Effector memory CD4-positive, alpha-beta T cell (primary cell): Measurements from ENCODE around the gene SLC44A1.

Source experiments
- DNase-seq, 3 donors: peaks; one replicate each; pipeline ENCODE4 v3.0.0-alpha.2; 2020
- H3K27ac ChIP-seq: 2 replicates; pipeline ENCODE4 v1.7.0; 2013; ENCODE audit warnings: mild to moderate bottlenecking, low read length, moderate library complexity; ENCODE audit not compliant: insufficient read depth, poor library complexity, severe bottlenecking
- H3K27me3 ChIP-seq: replicated peaks from 2 replicates; pipeline ENCODE4 v1.7.0; 2013; ENCODE audit warnings: mild to moderate bottlenecking, low read length; ENCODE audit not compliant: insufficient read depth, control insufficient read depth, poor library complexity, severe bottlenecking
- H3K36me3 ChIP-seq: 2 replicates; pipeline ENCODE4 v1.7.0; 2013; ENCODE audit warnings: mild to moderate bottlenecking, low read length, moderate library complexity; ENCODE audit not compliant: control insufficient read depth, insufficient read depth
- H3K4me1 ChIP-seq: 2 replicates; pipeline ENCODE4 v1.7.0; 2013; ENCODE audit warnings: low read length, mild to moderate bottlenecking; ENCODE audit not compliant: control insufficient read depth, insufficient read depth, poor library complexity, severe bottlenecking
- H3K4me3 ChIP-seq: 2 replicates; pipeline ENCODE4 v1.7.0; 2013; ENCODE audit warnings: low read length, low read depth, mild to moderate bottlenecking; ENCODE audit not compliant: insufficient read depth, poor library complexity, severe bottlenecking
- H3K9me3 ChIP-seq: 2 replicates; pipeline ENCODE4 v1.7.0; 2013; ENCODE audit warnings: mild to moderate bottlenecking, low read length, moderate library complexity; ENCODE audit not compliant: control insufficient read depth

Gene SLC44A1

GRCh38 chr9:105295201-105295550 lies 50.7 kb downstream of the SLC44A1 start:
- no peak overlapping the region for H3K4me3 ChIP-seq
- H3K9me3 ChIP-seq = no peaks in the 10 kb centered on the region
- H3K27me3 ChIP-seq = no peaks in the 10 kb centered on the region
- no peaks in the 10 kb centered on the region for H3K4me1 ChIP-seq
- no peak overlapping the region for H3K27ac ChIP-seq
- DNase-seq = no peak
- H3K36me3 ChIP-seq = peaks cover 6% of the 10 kb centered on the region

- Histone ChIP-seq H3K36me3 (peaks cover 14% of the 10 kb centered on the region), H3K4me1 (no peaks in the 10 kb centered on the region), H3K9me3 (no peaks in the 10 kb centered on the region), H3K4me3 (no peak overlapping the region), H3K27ac (no peak overlapping the region), H3K27me3 (no peaks in the 10 kb centered on the region)
- DNase-seq = no peak
Observed at GRCh38 chr9:105295986-105296385, 51.5 kb downstream of the SLC44A1 start.

- Histone ChIP-seq H3K4me1 (no peaks in the 10 kb centered on the region), H3K27ac (no peak overlapping the region), H3K27me3 (no peaks in the 10 kb centered on the region), H3K36me3 (peaks cover 16% of the 10 kb centered on the region), H3K4me3 (no peak overlapping the region), H3K9me3 (no peaks in the 10 kb centered on the region)
- no peak for DNase-seq
Observed at GRCh38 chr9:105296445-105296844, 52.0 kb downstream of the SLC44A1 start.

GRCh38 chr9:105296877-105297287 lies 52.4 kb downstream of the SLC44A1 start:
- Histone ChIP-seq H3K9me3 (no peaks in the 10 kb centered on the region), H3K27me3 (no peaks in the 10 kb centered on the region), H3K4me3 (no peak overlapping the region), H3K36me3 (peaks cover 16% of the 10 kb centered on the region), H3K4me1 (no peaks in the 10 kb centered on the region), H3K27ac (no peak overlapping the region)
- DNase-seq = no peak

DNA sequence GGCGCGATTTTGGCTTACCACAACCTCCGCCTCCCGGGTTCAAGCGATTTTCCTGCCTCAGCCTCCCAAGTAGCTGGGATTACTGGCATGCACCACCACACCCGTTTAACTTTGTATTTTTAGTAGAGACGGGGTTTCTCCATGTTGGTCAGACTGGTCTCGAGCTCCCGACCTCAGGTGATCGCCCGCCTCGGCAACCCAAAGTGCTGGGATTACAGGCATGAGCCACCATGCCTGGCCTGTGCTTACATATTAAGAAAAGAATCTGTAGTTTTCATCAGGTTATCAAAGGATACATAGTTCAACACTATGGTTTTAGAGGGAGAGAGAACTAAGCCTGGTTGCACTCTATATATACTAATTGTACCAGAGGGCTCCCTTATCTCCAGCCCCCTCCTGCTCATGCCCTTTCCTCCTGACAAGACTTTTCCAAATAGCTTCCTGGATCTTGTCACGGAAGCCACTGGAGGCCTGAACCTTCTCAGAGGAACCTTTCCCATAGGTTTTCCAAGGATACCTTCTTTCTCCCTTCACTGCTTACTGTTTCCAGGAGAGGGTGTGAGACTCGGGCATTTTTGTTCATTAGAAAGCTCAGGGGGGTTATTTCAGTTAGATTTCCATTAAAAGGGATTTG lies 53.1 kb downstream of the SLC44A1 start:
- H3K4me1 ChIP-seq = no peaks in the 10 kb centered on the region
- no peaks in the 10 kb centered on the region for H3K9me3 ChIP-seq
- H3K27ac ChIP-seq = no peak overlapping the region
- no peaks in the 10 kb centered on the region for H3K27me3 ChIP-seq
- H3K36me3 ChIP-seq = peaks cover 16% of the 10 kb centered on the region
- no peak for DNase-seq
- H3K4me3 ChIP-seq = no peak overlapping the region

DNA sequence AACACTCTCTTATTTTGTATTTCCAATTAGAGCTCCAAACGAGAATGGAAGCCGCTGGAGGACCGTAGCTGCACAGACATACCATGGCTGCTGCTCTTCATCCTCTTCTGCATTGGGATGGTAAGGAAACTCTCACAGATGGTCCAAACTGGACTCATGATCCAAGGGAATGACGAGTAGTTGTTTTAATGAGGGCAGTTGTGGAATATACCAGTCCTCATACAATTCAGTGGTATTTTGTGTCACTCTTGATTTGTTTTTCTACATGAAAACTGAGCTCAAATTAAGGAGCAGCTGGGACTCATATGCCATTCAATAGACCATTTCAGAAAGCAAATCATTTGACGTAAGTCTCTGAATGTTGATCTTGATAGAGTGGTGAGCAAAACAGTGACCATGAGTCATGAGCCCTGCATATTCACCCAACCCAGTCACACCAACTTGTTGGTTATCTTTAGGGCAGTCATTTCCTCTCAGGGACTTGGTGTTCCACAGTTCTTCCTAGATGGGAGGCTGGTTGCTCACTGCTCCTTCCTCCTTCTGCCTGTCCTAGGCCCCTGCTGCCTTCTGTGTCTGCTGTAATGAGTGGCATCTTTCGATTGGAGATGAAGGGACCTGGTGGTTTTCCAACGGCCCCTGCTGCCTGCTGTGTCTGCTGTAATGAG lies 54.9 kb downstream of the SLC44A1 start:
- H3K27me3 ChIP-seq = no peaks in the 10 kb centered on the region
- no peak overlapping the region for H3K4me3 ChIP-seq
- H3K36me3 ChIP-seq = peaks cover 16% of the 10 kb centered on the region
- no peak overlapping the region for H3K27ac ChIP-seq
- no peak for DNase-seq
- H3K9me3 ChIP-seq = no peaks in the 10 kb centered on the region
- no peaks in the 10 kb centered on the region for H3K4me1 ChIP-seq

- peaks cover 16% of the 10 kb centered on the region for H3K36me3 ChIP-seq
- H3K27me3 ChIP-seq = no peaks in the 10 kb centered on the region
- H3K4me3 ChIP-seq = no peak overlapping the region
- H3K4me1 ChIP-seq = no peaks in the 10 kb centered on the region
- no peaks in the 10 kb centered on the region for H3K9me3 ChIP-seq
- no peak overlapping the region for H3K27ac ChIP-seq
- no peak for DNase-seq
Observed at GRCh38 chr9:105302728-105303127, 58.3 kb downstream of the SLC44A1 start.

DNA sequence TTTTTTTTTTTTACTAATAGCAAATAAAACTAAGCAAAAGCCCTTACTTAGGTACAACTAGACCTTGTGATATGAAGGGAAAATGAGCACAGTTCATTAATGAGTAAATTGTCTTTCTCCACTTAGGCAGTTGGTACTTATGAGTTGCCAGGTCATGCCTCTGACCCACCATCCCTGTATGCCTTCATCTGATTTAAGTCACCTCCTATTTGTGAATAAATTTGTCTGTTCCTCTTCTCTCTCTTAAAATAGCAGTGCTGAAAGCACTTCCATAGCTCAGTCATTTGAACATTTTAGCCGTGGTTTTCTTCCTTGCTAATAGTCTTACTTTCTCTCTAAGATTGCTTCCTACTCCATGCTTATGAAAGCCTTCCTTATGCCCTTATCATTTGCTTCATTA lies 61.4 kb downstream of the SLC44A1 start:
- no peak for DNase-seq
- H3K27me3 ChIP-seq = no peaks in the 10 kb centered on the region
- H3K9me3 ChIP-seq = no peaks in the 10 kb centered on the region
- H3K27ac ChIP-seq = no peak overlapping the region
- H3K4me1 ChIP-seq = no peaks in the 10 kb centered on the region
- no peak overlapping the region for H3K4me3 ChIP-seq
- H3K36me3 ChIP-seq = peaks cover 3% of the 10 kb centered on the region

- no peak overlapping the region for H3K27ac ChIP-seq
- no peaks in the 10 kb centered on the region for H3K4me1 ChIP-seq
- no peak overlapping the region for H3K4me3 ChIP-seq
- H3K27me3 ChIP-seq = no peaks in the 10 kb centered on the region
- no peaks in the 10 kb centered on the region for H3K36me3 ChIP-seq
- no peaks in the 10 kb centered on the region for H3K9me3 ChIP-seq
- DNase-seq = no peak
Observed at GRCh38 chr9:105306351-105307140, 62.1 kb downstream of the SLC44A1 start.

GRCh38 chr9:105307591-105308130 lies 63.2 kb downstream of the SLC44A1 start:
- no peak for DNase-seq

More at GRCh38 chr9:105307591-105308130, 63.2 kb downstream of the SLC44A1 start:
- Histone ChIP-seq H3K36me3 (no peaks in the 10 kb centered on the region), H3K27ac (no peak overlapping the region), H3K4me1 (no peaks in the 10 kb centered on the region), H3K4me3 (no peak overlapping the region), H3K27me3 (no peaks in the 10 kb centered on the region), H3K9me3 (no peaks in the 10 kb centered on the region)
